Karpas-422 (cell line): ENCODE measurements around the gene ACOT4. TPM values are rescaled to one million over a fixed set of nuclear protein-coding genes. Genes with fewer than 3 reads are reported as not detected.
"Not testable (repeated sequence)": the region's sequence is repeated elsewhere in the genome, so short reads cannot be mapped to it uniquely, and the experiment has no call there.

Experiments
- DNase-seq: peaks from one replicate; pipeline ENCODE4 v3.0.0-alpha.2; 2015
- H2AFZ ChIP-seq: fragments of 200-600 bp; sonication (generic); 2 replicates; pipeline ENCODE4 v1.6.1; 2014; ENCODE audit warnings: antibody characterized with exemption, low read length, mixed read lengths
- H3K27ac ChIP-seq: fragments of 200-600 bp; sonication (generic); 2 replicates; pipeline ENCODE4 v1.5.1; 2014; ENCODE audit warnings: mild to moderate bottlenecking, low read length, moderate library complexity
- H3K27me3 ChIP-seq: fragments of 200-600 bp; sonication (generic); 2 replicates; pipeline ENCODE4 v1.6.1; 2014; ENCODE audit warnings: low read length, mixed read lengths
- H3K36me3 ChIP-seq: fragments of 200-600 bp; sonication (generic); 2 replicates; pipeline ENCODE4 v1.6.1; 2014; ENCODE audit warnings: low read length, mixed read lengths; ENCODE audit not compliant: insufficient read depth
- H3K4me1 ChIP-seq: fragments of 200-600 bp; sonication (generic); 2 replicates; pipeline ENCODE4 v1.6.1; 2014; ENCODE audit warnings: mild to moderate bottlenecking, low read length, mixed read lengths
- H3K4me2 ChIP-seq: fragments of 200-600 bp; sonication (generic); 2 replicates; pipeline ENCODE4 v1.6.1; 2014; ENCODE audit warnings: low read length, low read depth, mild to moderate bottlenecking; ENCODE audit not compliant: poor library complexity, severe bottlenecking
- H3K4me3 ChIP-seq: fragments of 200-600 bp; sonication (generic); 2 replicates; pipeline ENCODE4 v1.5.1; 2014; ENCODE audit warnings: mild to moderate bottlenecking, antibody characterized with exemption, low read length, mixed read lengths
- H3K79me2 ChIP-seq: fragments of 200-600 bp; sonication (generic); 2 replicates; pipeline ENCODE4 v1.6.1; 2014; ENCODE audit warnings: mild to moderate bottlenecking, low read length, mixed read lengths
- H3K9ac ChIP-seq: fragments of 200-600 bp; sonication (generic); 2 replicates; pipeline ENCODE4 v1.6.0; 2014; ENCODE audit warnings: low read length
- H3K9me2 ChIP-seq: fragments of 200-600 bp; sonication (generic), shearing (Covaris generic); replicated peaks from 2 replicates; pipeline ENCODE4 v1.6.0; 2014; ENCODE audit warnings: mild to moderate bottlenecking, low read length, moderate library complexity; ENCODE audit not compliant: insufficient read depth
- H3K9me3 ChIP-seq: fragments of 300-700, 200-600 bp; sonication (generic); 2 replicates; pipeline ENCODE4 v1.6.1; 2014; ENCODE audit warnings: low read length, mixed read lengths
- H4K20me1 ChIP-seq: fragments of 200-600 bp; sonication (generic); 2 replicates; pipeline ENCODE4 v1.6.1; 2014; ENCODE audit warnings: mild to moderate bottlenecking, antibody characterized with exemption, low read length, low read depth; ENCODE audit not compliant: insufficient read depth
- total RNA-seq: library from RNA; depleted of rRNA; stranded (reverse); fragments of >200 nt; shearing (Covaris generic); gene quantifications from 2 replicates; pipeline ENCODE4 v1.2.3, GENCODE V29; 2014; ENCODE audit warnings: low replicate concordance

The ACOT4 gene
- total RNA-seq, 1 experiment from 2014 or later, result 5.4 TPM

DNA sequence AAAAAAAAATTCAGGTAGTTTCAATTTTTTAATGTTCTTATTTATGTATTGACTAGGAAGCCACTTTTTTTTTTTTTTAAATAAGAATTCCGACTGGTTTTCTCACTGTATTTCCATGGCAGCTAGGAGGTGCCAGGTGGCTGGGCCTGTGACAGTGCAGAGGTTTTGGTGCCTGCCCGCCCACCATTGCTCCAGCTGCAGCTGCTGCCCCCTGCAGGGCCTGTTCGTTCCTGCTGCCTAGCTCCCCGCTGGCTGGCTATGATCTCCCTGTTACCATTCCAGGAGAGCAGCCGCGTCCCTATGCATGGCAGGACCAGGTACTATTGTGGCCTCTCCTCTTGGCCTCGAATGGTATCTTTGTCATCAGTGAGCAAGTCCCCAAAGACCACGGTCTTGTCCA lies 20.8 kb upstream of the ACOT4 start:
- not testable (repeated sequence) for H3K27ac ChIP-seq, H4K20me1 ChIP-seq, H3K9me3 ChIP-seq, H3K27me3 ChIP-seq, H2AFZ ChIP-seq, H3K9me2 ChIP-seq
- Histone ChIP-seq H3K4me3 (peak overlapping the region; percentile 98; the same call in 1 of the 2 replicates), H3K4me2 (peak overlapping the region; percentile 79), H3K79me2 (peaks cover 49% of the 10 kb centered on the region), H3K36me3 (peaks cover 20% of the 10 kb centered on the region), H3K4me1 (peaks cover 33% of the 10 kb centered on the region), H3K9ac (peak overlapping the region; percentile 28)
- DNase-seq, result peak; percentile 79

DNA sequence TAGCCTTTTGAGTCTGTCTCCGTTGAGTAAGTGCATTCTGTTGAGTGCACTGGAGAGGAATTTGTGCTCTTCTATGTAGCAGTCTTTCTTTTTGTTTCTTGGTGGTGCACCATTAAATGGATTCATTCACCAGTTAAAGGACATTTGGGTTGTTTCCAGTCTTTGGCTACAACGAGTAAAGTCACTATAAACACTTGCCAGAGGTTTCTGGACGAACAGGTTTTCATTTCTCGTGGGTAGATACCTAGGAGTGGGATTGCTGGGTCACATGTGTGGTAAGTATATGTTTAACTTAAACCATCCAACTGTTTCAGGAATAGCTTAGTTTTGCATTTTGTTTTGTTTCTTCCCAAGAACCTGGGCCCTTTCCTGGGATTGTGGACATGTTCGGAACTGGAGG lies 18.6 kb upstream of the ACOT4 start:
- H3K27ac ChIP-seq, H2AFZ ChIP-seq, H3K27me3 ChIP-seq, DNase-seq, H3K9me3 ChIP-seq, H3K9me2 ChIP-seq, H3K9ac ChIP-seq, H4K20me1 ChIP-seq, H3K4me3 ChIP-seq, H3K4me2 ChIP-seq: not testable (repeated sequence)
- H3K36me3 ChIP-seq, result peaks cover 19% of the 10 kb centered on the region
- H3K4me1 ChIP-seq, result peaks cover 26% of the 10 kb centered on the region
- peaks cover 41% of the 10 kb centered on the region for H3K79me2 ChIP-seq

DNA sequence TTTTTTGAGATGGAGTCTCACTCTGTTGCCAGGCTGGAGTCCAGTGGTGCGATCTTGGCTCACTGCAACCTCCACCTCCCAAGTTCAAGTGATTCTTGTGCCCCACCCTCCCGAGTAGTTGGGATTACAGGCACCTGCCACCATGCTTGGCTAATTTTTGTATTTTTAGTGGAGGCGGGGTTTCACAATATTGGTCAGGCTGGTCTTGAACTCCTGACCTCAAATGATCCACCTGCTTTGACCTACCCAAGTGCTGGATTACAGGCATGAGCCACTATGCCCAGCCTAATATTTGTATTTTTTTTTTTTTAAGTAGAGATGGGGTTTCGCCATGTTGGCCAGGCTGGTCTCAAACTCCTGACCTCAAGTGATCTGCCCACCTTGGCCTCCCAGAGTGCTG lies 17.9 kb upstream of the ACOT4 start:
- H3K4me2 ChIP-seq, H3K27me3 ChIP-seq, DNase-seq, H3K9ac ChIP-seq, H2AFZ ChIP-seq, H3K4me3 ChIP-seq, H3K9me2 ChIP-seq, H3K9me3 ChIP-seq, H3K27ac ChIP-seq, H4K20me1 ChIP-seq: not testable (repeated sequence)
- peaks cover 34% of the 10 kb centered on the region for H3K79me2 ChIP-seq
- peaks cover 19% of the 10 kb centered on the region for H3K4me1 ChIP-seq
- H3K36me3 ChIP-seq, result peaks cover 24% of the 10 kb centered on the region

- not testable (repeated sequence) for H3K27ac ChIP-seq, DNase-seq, H2AFZ ChIP-seq, H4K20me1 ChIP-seq, H3K4me3 ChIP-seq, H3K9ac ChIP-seq, H3K9me2 ChIP-seq, H3K4me2 ChIP-seq, H3K27me3 ChIP-seq, H3K9me3 ChIP-seq
- H3K4me1 ChIP-seq, result peaks cover 18% of the 10 kb centered on the region
- peaks cover 31% of the 10 kb centered on the region for H3K79me2 ChIP-seq
- H3K36me3 ChIP-seq, result peaks cover 24% of the 10 kb centered on the region
Measured at GRCh38 chr14:73574251-73574650, 17.4 kb upstream of the ACOT4 start.

DNA sequence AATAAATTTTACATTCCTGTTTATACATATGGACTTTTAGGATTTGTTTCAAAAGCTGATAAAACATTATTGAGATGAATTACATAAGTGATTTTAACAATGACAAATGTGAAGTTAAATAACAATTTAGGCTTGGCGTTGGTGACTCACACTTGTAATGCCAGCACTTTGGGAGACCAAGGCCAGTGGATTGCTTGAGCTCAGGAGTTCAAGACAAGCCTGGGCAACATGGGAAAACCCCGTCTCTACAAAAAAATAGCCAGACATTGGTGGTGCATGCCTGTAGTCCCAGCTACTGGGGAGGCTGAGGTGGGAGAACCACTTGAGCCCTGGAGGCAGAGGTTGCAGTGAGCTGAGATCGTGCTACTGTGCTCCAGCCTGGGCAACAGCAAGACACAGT lies 15.3 kb upstream of the ACOT4 start:
- peaks cover 16% of the 10 kb centered on the region for H3K79me2 ChIP-seq
- H2AFZ ChIP-seq, result no peak overlapping the region
- peaks cover 24% of the 10 kb centered on the region for H3K36me3 ChIP-seq
- no peaks in the 10 kb centered on the region for H4K20me1 ChIP-seq
- peaks cover 4% of the 10 kb centered on the region for H3K4me1 ChIP-seq
- H3K9me3 ChIP-seq, result no peaks in the 10 kb centered on the region
- H3K9me2 ChIP-seq, result no peaks in the 10 kb centered on the region
- DNase-seq, result no peak
- H3K27ac ChIP-seq, result no peak overlapping the region
- no peak overlapping the region for H3K9ac ChIP-seq
- no peaks in the 10 kb centered on the region for H3K27me3 ChIP-seq
- no peak overlapping the region for H3K4me2 ChIP-seq
- H3K4me3 ChIP-seq, result no peak overlapping the region

- not testable (repeated sequence) for H4K20me1 ChIP-seq, H3K27me3 ChIP-seq, H3K9ac ChIP-seq, H3K4me3 ChIP-seq, DNase-seq, H3K4me2 ChIP-seq, H3K79me2 ChIP-seq, H2AFZ ChIP-seq, H3K27ac ChIP-seq, H3K9me3 ChIP-seq, H3K4me1 ChIP-seq, H3K9me2 ChIP-seq
- peaks cover 24% of the 10 kb centered on the region for H3K36me3 ChIP-seq
Measured at GRCh38 chr14:73577214-73577613, 14.5 kb upstream of the ACOT4 start.

- peak; percentile 40 for DNase-seq
- not testable (repeated sequence) for H3K4me2 ChIP-seq, H3K79me2 ChIP-seq, H3K9me3 ChIP-seq, H3K9me2 ChIP-seq, H3K27ac ChIP-seq, H3K9ac ChIP-seq, H4K20me1 ChIP-seq, H3K4me3 ChIP-seq, H3K27me3 ChIP-seq, H3K4me1 ChIP-seq, H2AFZ ChIP-seq, H3K36me3 ChIP-seq
Measured at GRCh38 chr14:73582102-73582979, 9.3 kb upstream of the ACOT4 start.

- DNase-seq, result no peak
- Histone ChIP-seq H3K4me1 (peaks cover 26% of the 10 kb centered on the region), H3K79me2 (no peaks in the 10 kb centered on the region), H3K4me3 (no peak overlapping the region), H4K20me1 (no peaks in the 10 kb centered on the region), H3K4me2 (no peak overlapping the region), H2AFZ (no peak overlapping the region), H3K9me2 (no peaks in the 10 kb centered on the region), H3K27me3 (no peaks in the 10 kb centered on the region), H3K36me3 (no peaks in the 10 kb centered on the region), H3K9ac (no peak overlapping the region), H3K27ac (no peak overlapping the region), H3K9me3 (no peaks in the 10 kb centered on the region)
Measured at GRCh38 chr14:73588695-73589094, 3.0 kb upstream of the ACOT4 start.
